GM18505 (cell line): ENCODE data around the gene COL16A1.

Experiments
- ATAC-seq: cut with Tn5 transposase; IDR thresholded peaks from one replicate; pipeline ENCODE4 v1.9.1; 2021; ENCODE audit not compliant: unreplicated experiment
- POLR2A ChIP-seq: IDR thresholded peaks from 4 replicates; pipeline ENCODE4 v1.6.1; 2011; ENCODE audit warnings: borderline replicate concordance; ENCODE audit not compliant: insufficient read depth, insufficient read length; ENCODE audit errors: extremely low read depth

COL16A1 gene

DNA sequence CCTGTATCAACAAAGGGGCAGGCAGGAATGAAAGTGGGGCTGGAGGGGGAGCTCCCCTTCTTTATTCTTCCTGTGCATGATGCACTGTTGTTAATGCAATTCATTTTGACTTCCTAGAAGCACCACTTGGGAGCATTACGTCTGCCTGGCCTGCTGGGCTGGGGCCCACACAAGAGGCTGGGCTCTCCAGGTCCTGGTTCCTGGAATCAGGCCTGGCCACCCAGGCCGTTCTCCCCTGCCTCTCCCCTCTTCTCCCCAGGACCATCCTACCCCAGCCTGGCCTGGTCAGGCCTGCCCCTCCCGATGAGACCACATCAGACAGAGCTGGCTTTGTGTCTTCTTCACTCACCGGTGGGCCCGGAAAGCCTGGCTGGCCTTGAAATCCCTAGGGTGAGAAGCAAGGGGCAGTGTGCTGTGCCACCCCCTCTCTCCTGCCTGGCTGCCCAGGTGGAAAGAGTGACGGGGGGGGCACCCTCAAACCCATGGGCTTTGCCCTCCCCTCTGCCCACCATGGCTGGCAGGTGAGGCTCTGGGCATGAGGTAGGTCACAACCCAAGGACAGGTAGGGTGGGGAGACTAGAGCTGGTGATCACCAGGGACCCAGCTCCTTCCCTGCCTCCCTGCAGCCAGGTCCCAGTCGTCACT lies 38.5 kb downstream of the COL16A1 start:
- no peak for ATAC-seq
- TF ChIP-seq POLR2A = no peak

GRCh38 chr1:31664528-31664927 lies 39.3 kb downstream of the COL16A1 start:
- no peak for ATAC-seq
- no peak for TF ChIP-seq POLR2A

- TF ChIP-seq POLR2A = no peak
- no peak for ATAC-seq
These were observed 40.0 kb downstream of the COL16A1 start for GRCh38 chr1:31663622-31664452.

GRCh38 chr1:31662463-31662862 lies 41.4 kb downstream of the COL16A1 start:
- TF ChIP-seq POLR2A = no peak
- ATAC-seq = no peak

GRCh38 chr1:31661856-31662255 lies 42.0 kb downstream of the COL16A1 start:
- no peak for ATAC-seq
- no peak for TF ChIP-seq POLR2A

DNA sequence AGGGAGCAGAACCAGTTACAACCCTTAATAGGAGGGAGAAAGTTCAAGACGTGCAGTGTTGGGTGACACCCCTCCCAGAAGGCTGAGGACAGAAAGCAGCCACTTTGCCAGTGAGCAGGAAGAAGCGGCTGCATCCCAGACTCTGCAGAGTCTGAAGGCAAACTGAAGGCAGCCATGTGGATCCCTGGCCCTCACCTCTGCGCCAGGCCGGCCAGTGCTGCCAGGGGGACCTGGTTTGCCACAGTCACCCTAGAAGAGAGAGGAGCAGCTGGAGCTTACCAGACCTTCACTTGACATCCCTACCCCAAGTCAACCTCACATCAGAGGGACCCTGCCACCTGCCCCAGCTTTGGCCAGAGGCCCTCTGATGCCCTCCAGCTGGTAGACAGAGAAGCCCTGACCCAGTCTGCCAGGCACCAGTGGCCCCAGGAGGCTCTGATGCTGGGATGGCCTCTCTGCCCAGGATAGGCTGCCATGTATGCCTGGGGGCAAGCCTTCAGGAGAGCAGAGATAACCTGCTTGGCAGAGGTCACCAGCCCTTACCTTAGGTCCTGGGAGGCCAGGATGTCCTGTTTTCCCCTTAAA lies 42.9 kb downstream of the COL16A1 start:
- no peak for ATAC-seq
- no peak for TF ChIP-seq POLR2A

DNA sequence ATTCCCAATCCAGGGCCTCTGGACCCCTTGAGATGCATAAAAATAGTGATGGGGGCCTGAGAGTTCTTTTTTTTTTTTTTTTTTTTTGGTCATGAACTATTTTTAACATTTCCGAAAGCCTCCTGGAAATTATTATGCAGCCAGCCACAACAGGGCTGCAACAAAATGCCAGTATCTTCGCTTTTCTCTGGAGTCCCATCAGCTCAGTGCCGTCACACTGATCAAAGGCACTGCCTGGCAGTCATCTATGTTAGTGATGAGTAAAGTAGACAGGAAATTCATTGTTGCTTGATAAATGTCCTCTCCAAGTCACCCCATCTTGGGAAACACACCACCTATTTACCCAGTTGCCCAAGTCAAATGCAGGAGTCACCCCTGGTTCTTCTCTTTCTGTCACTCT lies 43.9 kb downstream of the COL16A1 start:
- no peak for ATAC-seq
- TF ChIP-seq POLR2A = no peak

DNA sequence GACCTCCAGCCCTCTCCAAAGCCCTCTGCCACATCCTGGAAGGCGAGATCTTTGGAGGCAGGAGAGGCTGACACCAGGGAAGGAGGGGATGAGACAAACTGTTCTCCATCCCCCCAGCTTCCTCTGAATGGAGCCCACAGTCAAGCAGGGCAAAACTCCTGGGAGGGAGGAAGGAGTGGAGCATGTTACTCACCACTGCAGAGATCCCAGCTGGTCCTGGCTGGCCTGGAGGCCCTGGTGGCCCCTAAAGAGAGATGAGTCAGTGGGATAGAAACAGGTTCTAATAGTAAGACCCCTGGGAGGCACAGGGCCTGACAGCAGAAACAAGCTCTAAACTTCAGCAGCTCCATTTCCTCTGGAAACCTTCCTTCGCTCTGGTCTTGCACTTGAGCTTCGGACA lies 45.1 kb downstream of the COL16A1 start:
- TF ChIP-seq POLR2A = no peak
- no peak for ATAC-seq

DNA sequence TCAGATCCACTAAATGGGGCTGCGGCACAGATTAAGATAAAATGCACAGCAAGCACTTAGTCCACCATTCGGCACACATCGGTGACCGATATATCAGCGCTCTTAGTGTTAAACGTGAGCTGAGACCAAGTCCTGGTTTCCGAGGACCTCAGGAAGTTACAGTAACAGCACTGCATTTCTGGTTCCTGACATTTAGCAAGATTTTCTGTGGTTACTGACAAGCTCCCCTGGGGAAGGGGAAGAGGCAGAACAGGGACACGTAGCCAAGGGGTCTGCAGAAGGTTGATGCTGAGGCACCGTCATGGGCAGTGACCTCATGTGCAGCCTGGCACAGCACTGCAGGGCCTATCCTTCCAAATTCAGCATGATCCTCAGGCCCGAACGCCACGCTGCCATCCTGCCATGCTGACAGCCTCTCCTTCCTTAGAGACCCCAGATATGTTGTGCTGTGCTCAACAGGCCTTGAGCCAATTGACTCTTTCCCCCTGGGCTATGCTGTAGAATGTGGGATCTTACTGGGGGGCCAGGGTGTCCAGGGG lies 45.8 kb downstream of the COL16A1 start:
- ATAC-seq = no peak
- TF ChIP-seq POLR2A = no peak

GRCh38 chr1:31657020-31657804 lies 46.6 kb downstream of the COL16A1 start:
- TF ChIP-seq POLR2A = no peak
- ATAC-seq = no peak

- no peak for TF ChIP-seq POLR2A
- ATAC-seq = no peak
These were observed 48.1 kb downstream of the COL16A1 start for GRCh38 chr1:31655756-31656155.

DNA sequence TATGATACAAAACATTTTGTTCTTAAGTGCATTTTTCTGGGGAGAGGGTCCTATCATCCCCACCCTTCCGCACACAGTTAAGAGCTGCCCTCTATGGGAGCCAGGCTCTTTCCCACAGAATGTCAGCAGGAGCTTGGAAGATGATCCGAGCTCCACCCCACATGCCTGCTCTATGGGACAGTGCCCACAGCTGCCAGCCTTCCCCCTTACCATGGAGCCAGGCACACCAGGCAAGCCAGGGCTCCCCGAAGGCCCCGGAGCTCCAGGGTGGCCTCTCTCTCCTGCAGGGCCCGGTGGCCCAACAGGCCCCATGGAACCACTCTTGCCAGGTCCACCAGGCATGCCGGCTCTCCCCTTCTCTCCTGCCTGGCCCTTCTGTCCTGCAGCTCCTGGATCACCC lies 48.7 kb downstream of the COL16A1 start:
- no peak for ATAC-seq
- no peak for TF ChIP-seq POLR2A

- TF ChIP-seq POLR2A = no peak
These were observed 49.4 kb downstream of the COL16A1 start for GRCh38 chr1:31654474-31654776.

More at GRCh38 chr1:31654474-31654776, 49.4 kb downstream of the COL16A1 start:
- no peak for ATAC-seq
